HEK293 (cell line): Measurements from ENCODE around the gene SLC38A1.

Source experiments
- BCL11B ChIP-seq: fragments of 450-650 bp; formaldehyde crosslinking; IDR thresholded peaks from 2 replicates; pipeline ENCODE4 v1.5.1; 2016; ENCODE audit warnings: low read depth, missing biosample characterization, missing genetic modification characterization
- KLF10 ChIP-seq: fragments of 450-650 bp; IDR thresholded peaks from 2 replicates; pipeline ENCODE4 v1.5.1; 2018; ENCODE audit warnings: missing biosample characterization, mild to moderate bottlenecking, missing genetic modification characterization
- OVOL3 ChIP-seq: fragments of 450-650 bp; formaldehyde crosslinking; IDR thresholded peaks from 2 replicates; pipeline ENCODE4 v1.5.1; 2016; ENCODE audit warnings: missing biosample characterization, missing genetic modification characterization
- PRDM2 ChIP-seq: fragments of 450-650 bp; formaldehyde crosslinking; IDR thresholded peaks from 2 replicates; pipeline ENCODE4 v1.5.1; 2016; ENCODE audit warnings: missing biosample characterization, missing genetic modification characterization, borderline replicate concordance
- SALL2 ChIP-seq: fragments of 450-650 bp; formaldehyde crosslinking; IDR thresholded peaks from 2 replicates; pipeline ENCODE4 v1.5.0; 2017; ENCODE audit warnings: missing biosample characterization, mild to moderate bottlenecking, missing genetic modification characterization, borderline replicate concordance
- SCRT1 ChIP-seq: fragments of 450-650 bp; formaldehyde crosslinking; IDR thresholded peaks from 2 replicates; pipeline ENCODE4 v1.5.1; 2016; ENCODE audit warnings: missing biosample characterization, missing genetic modification characterization, borderline replicate concordance
- TRIM28 ChIP-seq: IDR thresholded peaks from 2 replicates; pipeline ENCODE4 v1.6.1; 2011; ENCODE audit warnings: low read length, control low read depth, borderline replicate concordance
- ZBTB20 ChIP-seq: fragments of 450-650 bp; formaldehyde crosslinking; IDR thresholded peaks from 2 replicates; pipeline ENCODE4 v1.5.1; 2016; ENCODE audit warnings: missing biosample characterization, missing genetic modification characterization
- ZBTB48 ChIP-seq: fragments of 450-650 bp; formaldehyde crosslinking; IDR thresholded peaks from 2 replicates; pipeline ENCODE4 v1.5.1; 2016; ENCODE audit warnings: missing biosample characterization, missing genetic modification characterization
- ZNF133 ChIP-seq: fragments of 450-650 bp; formaldehyde crosslinking; IDR thresholded peaks from 2 replicates; pipeline ENCODE4 v1.5.1; 2016; ENCODE audit warnings: missing biosample characterization, missing genetic modification characterization
- ZNF140 ChIP-seq: fragments of 450-650 bp; formaldehyde crosslinking; IDR thresholded peaks from 2 replicates; pipeline ENCODE4 v1.5.1; 2016; ENCODE audit warnings: missing biosample characterization, missing genetic modification characterization
- ZNF148 ChIP-seq: fragments of 450-650 bp; formaldehyde crosslinking; IDR thresholded peaks from 2 replicates; pipeline ENCODE4 v1.5.0; 2017; ENCODE audit warnings: missing biosample characterization, missing genetic modification characterization, borderline replicate concordance
- ZNF16 ChIP-seq: fragments of 450-650 bp; formaldehyde crosslinking; IDR thresholded peaks from 2 replicates; pipeline ENCODE4 v1.5.1; 2016; ENCODE audit warnings: low read depth, missing biosample characterization, missing genetic modification characterization
- ZNF169 ChIP-seq: fragments of 450-650 bp; formaldehyde crosslinking; IDR thresholded peaks from 2 replicates; pipeline ENCODE4 v1.5.1; 2016; ENCODE audit warnings: missing biosample characterization, missing genetic modification characterization
- ZNF23 ChIP-seq: fragments of 450-650 bp; formaldehyde crosslinking; IDR thresholded peaks from 2 replicates; pipeline ENCODE4 v1.5.1; 2016; ENCODE audit warnings: missing biosample characterization, missing genetic modification characterization, borderline replicate concordance
- ZNF24 ChIP-seq: fragments of 450-650 bp; formaldehyde crosslinking; IDR thresholded peaks from 2 replicates; pipeline ENCODE4 v1.5.1; 2016; ENCODE audit warnings: missing biosample characterization, missing genetic modification characterization
- ZNF266 ChIP-seq: fragments of 450-650 bp; formaldehyde crosslinking; IDR thresholded peaks from 2 replicates; pipeline ENCODE4 v1.5.1; 2016; ENCODE audit warnings: missing biosample characterization, missing genetic modification characterization, low read depth
- ZNF362 ChIP-seq: fragments of 450-650 bp; formaldehyde crosslinking; IDR thresholded peaks from 2 replicates; pipeline ENCODE4 v1.5.1; 2016; ENCODE audit warnings: missing biosample characterization, missing genetic modification characterization
- ZNF433 ChIP-seq: fragments of 450-650 bp; formaldehyde crosslinking; IDR thresholded peaks from 2 replicates; pipeline ENCODE4 v1.5.1; 2016; ENCODE audit warnings: missing biosample characterization, missing genetic modification characterization, low read depth
- ZNF48 ChIP-seq: fragments of 450-650 bp; formaldehyde crosslinking; IDR thresholded peaks from 2 replicates; pipeline ENCODE4 v1.5.1; 2016; ENCODE audit warnings: missing biosample characterization, missing genetic modification characterization
- ZNF501 ChIP-seq: fragments of 450-650 bp; formaldehyde crosslinking; IDR thresholded peaks from 2 replicates; pipeline ENCODE4 v1.5.1; 2016; ENCODE audit warnings: missing biosample characterization, missing genetic modification characterization
- ZNF521 ChIP-seq: fragments of 450-650 bp; formaldehyde crosslinking; IDR thresholded peaks from 2 replicates; pipeline ENCODE4 v1.5.1; 2017; ENCODE audit warnings: missing biosample characterization, mild to moderate bottlenecking, missing genetic modification characterization
- ZNF548 ChIP-seq: fragments of 450-650 bp; formaldehyde crosslinking; IDR thresholded peaks from 2 replicates; pipeline ENCODE4 v1.5.1; 2016; ENCODE audit warnings: missing biosample characterization, missing genetic modification characterization
- ZNF623 ChIP-seq: fragments of 450-650 bp; formaldehyde crosslinking; IDR thresholded peaks from 2 replicates; pipeline ENCODE4 v1.5.1; 2016; ENCODE audit warnings: missing biosample characterization, missing genetic modification characterization
- ZNF624 ChIP-seq: fragments of 450-650 bp; formaldehyde crosslinking; IDR thresholded peaks from 2 replicates; pipeline ENCODE4 v1.5.1; 2017; ENCODE audit warnings: missing biosample characterization, missing genetic modification characterization
- ZNF639 ChIP-seq: fragments of 450-650 bp; formaldehyde crosslinking; IDR thresholded peaks from 2 replicates; pipeline ENCODE4 v1.5.1; 2016; ENCODE audit warnings: missing biosample characterization, missing genetic modification characterization
- ZNF660 ChIP-seq: fragments of 450-650 bp; IDR thresholded peaks from 2 replicates; pipeline ENCODE4 v1.5.1; 2018; ENCODE audit warnings: missing biosample characterization, mild to moderate bottlenecking, missing genetic modification characterization
- ZNF677 ChIP-seq: fragments of 450-650 bp; IDR thresholded peaks from 2 replicates; pipeline ENCODE4 v1.5.0; 2018; ENCODE audit warnings: missing biosample characterization, mild to moderate bottlenecking, missing genetic modification characterization, moderate library complexity
- ZNF785 ChIP-seq: fragments of 450-650 bp; formaldehyde crosslinking; IDR thresholded peaks from 2 replicates; pipeline ENCODE4 v1.5.1; 2016; ENCODE audit warnings: missing biosample characterization, missing genetic modification characterization

Gene SLC38A1

GRCh38 chr12:46160101-46160980 is 108.5 kb downstream of the SLC38A1 start (continued):
- TF ChIP-seq ZNF362 (tag by site-specific recombination) = no peak
- no peak for TF ChIP-seq ZNF433 (tag by site-specific recombination)
- TF ChIP-seq TRIM28 = peak; percentile 84
- TF ChIP-seq SALL2 (tag by site-specific recombination) = no peak
- peak; percentile 72 for TF ChIP-seq KLF10
- TF ChIP-seq ZNF639 (tag by site-specific recombination) = peak; percentile 49; the same call in 1 of the 2 replicates
- TF ChIP-seq ZNF521 (tag by site-specific recombination) = no peak
- TF ChIP-seq ZNF169 = no peak
- TF ChIP-seq OVOL3 (tag by site-specific recombination) = peak; percentile 73; the same call in 1 of the 2 replicates
- TF ChIP-seq ZNF785 (tag by site-specific recombination) = no peak
- TF ChIP-seq ZBTB20 = no peak; the same call in 1 of the 2 replicates
- no peak for TF ChIP-seq ZNF624 (tag by site-specific recombination)
- TF ChIP-seq SCRT1 (tag by site-specific recombination) = 0 out of 2 replicates have a peak, but pooled peaks have one; percentile 9
- peak; percentile 56; the same call in 1 of the 2 replicates for TF ChIP-seq ZNF660 (tag by site-specific recombination)
- TF ChIP-seq ZNF133 (tag by site-specific recombination) = no peak
- peak; percentile 74; the same call in 1 of the 2 replicates for TF ChIP-seq ZNF24 (tag by site-specific recombination)
- TF ChIP-seq ZNF23 (tag by site-specific recombination) = no peak
- no peak for TF ChIP-seq ZNF148 (tag by site-specific recombination)
- TF ChIP-seq PRDM2 (tag by site-specific recombination) = no peak
- no peak for TF ChIP-seq ZNF677 (tag by site-specific recombination)
- 0 out of 2 replicates have a peak, but pooled peaks have one; percentile 25 for TF ChIP-seq ZNF501 (tag by site-specific recombination)
- TF ChIP-seq ZNF16 = no peak
- no peak for TF ChIP-seq ZNF623 (tag by site-specific recombination)
- TF ChIP-seq BCL11B (tag by site-specific recombination) = no peak
- no peak for TF ChIP-seq ZNF266 (tag by site-specific recombination)
- TF ChIP-seq ZBTB48 (tag by site-specific recombination) = peak; percentile 88
- TF ChIP-seq ZNF548 (tag by site-specific recombination) = no peak
- TF ChIP-seq ZNF140 (tag by site-specific recombination) = no peak
- no peak for TF ChIP-seq ZNF48 (tag by site-specific recombination)
